ENCODE results near the gene ALOX12.

GRCh38 chr17:7016418-7016817, 20.6 kb downstream of the ALOX12 start:
- no peak for TF ChIP-seq POLR2A (IDR thresholded peaks at IDR 0.05)
- no peak for TF ChIP-seq CTCF (IDR thresholded peaks at IDR 0.05)

All from tibial nerve (tissue), 3 donors.